GM13977 (cell line): ENCODE results near the gene CD34.
"Not testable (repeated sequence)": the region's sequence is repeated elsewhere in the genome, so short reads cannot be mapped to it uniquely, and the experiment has no call there.

Experiments used
- DNase-seq: peaks from one replicate; pipeline ENCODE4 v3.0.0; 2012; ENCODE audit warnings: low spot score
- in situ Hi-C: fragments of 300-500 bp; cut with MboI; formaldehyde crosslinking; loops from one replicate; pipeline ENCODE4 v1.12.0; 2022; ENCODE audit warnings: low sequenced_read_pairs, low pct_unique_long_range_greater_than_20kb, mixed read lengths, inconsistent platforms; ENCODE audit not compliant: unreplicated experiment
- TF ChIP-seq, protein P1 (sequence below): IDR thresholded peaks from 2 replicates; pipeline ENCODE4 v1.5.1; 2012; ENCODE audit warnings: mild to moderate bottlenecking, control low read depth; ENCODE audit not compliant: insufficient read depth; ENCODE audit errors: extremely low read depth, missing control alignments

CD34 gene

DNA sequence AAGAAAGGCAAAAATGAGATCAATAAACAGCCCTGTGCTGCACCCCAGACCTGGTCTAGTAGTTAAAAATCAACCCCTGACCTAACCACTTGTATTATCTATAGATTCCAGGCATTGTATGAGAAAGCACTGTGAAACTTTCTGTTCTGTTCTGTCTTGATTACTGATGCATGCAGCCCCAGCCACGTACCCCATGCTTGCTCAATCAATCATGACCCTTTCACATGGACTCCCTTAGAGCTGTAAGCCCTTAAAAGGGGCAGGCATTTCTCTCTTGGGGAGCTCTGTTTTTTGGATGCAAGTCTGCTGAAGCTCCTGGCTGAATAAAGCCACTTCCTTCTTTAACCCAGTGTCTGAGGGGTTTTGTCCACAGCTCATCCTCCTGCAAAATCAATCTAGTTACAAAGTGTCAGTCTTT, 24.2 kb upstream of the CD34 start:
- in situ Hi-C loops: no loop called here
- TF ChIP-seq, protein P1, sequence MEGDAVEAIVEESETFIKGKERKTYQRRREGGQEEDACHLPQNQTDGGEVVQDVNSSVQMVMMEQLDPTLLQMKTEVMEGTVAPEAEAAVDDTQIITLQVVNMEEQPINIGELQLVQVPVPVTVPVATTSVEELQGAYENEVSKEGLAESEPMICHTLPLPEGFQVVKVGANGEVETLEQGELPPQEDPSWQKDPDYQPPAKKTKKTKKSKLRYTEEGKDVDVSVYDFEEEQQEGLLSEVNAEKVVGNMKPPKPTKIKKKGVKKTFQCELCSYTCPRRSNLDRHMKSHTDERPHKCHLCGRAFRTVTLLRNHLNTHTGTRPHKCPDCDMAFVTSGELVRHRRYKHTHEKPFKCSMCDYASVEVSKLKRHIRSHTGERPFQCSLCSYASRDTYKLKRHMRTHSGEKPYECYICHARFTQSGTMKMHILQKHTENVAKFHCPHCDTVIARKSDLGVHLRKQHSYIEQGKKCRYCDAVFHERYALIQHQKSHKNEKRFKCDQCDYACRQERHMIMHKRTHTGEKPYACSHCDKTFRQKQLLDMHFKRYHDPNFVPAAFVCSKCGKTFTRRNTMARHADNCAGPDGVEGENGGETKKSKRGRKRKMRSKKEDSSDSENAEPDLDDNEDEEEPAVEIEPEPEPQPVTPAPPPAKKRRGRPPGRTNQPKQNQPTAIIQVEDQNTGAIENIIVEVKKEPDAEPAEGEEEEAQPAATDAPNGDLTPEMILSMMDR: no peak
- DNase-seq: no peak

- in situ Hi-C loops: no loop called here
- TF ChIP-seq, protein P1: no peak
- no peak for DNase-seq
Measured at GRCh38 chr1:207933205-207933800, 22.4 kb upstream of the CD34 start.

DNA sequence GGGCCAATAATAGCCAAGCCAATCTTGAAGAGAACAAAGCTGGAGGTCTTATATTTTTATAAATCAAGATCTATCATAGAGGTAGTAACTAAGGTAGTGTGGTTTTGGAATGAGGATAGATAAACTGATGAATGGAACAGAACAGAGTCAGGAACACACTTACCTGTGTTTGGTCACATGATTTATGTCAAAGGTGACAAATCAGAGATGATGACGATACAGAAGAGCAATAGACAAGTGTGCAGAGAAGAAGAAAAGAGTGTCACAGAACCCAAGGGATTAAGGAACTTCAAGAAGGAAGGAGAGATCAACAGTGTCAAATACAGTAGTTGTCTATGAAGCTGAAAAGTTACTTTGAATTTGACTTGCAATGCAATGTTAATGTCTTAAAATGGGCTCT, 16.1 kb upstream of the CD34 start:
- in situ Hi-C loops: no loop called here
- no peak for DNase-seq
- TF ChIP-seq, protein P1: no peak

- DNase-seq, in situ Hi-C loops: not testable (repeated sequence)
Measured at GRCh38 chr1:207925969-207926368, 15.0 kb upstream of the CD34 start.

- in situ Hi-C loops: no loop called here
- DNase-seq: no peak
- TF ChIP-seq, protein P1: no peak
Measured at GRCh38 chr1:207925210-207925609, 14.3 kb upstream of the CD34 start.

DNA sequence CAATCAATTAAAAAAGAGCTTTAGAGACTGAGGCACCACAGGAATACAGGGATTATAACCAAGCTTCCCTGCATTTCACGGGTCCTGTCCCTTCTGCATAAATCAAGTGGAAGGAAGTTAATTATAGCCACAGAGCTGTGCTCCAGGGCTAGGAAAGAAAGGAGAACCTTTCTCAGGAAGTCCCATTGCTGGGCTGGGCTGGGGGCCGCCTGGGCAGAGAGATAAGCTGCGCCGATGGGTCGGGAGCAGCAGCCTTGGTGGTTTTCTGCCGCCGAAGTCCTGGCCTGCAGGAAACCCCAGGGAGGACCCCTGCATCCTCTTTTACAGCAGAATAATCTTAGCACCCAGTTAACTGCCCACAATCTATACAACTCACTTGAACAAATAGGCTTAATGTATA, 12.6 kb upstream of the CD34 start:
- TF ChIP-seq, protein P1: no peak
- no peak for DNase-seq
- in situ Hi-C loops: no loop called here

- TF ChIP-seq, protein P1: no peak
- no peak for DNase-seq
- in situ Hi-C loops: no loop called here
Measured at GRCh38 chr1:207923121-207923520, 12.2 kb upstream of the CD34 start.
